ENCODE measurements around the gene EFHC1.
A peak's percentile ranks its signal among the peaks of the same experiment; 100 is the strongest.

DNA sequence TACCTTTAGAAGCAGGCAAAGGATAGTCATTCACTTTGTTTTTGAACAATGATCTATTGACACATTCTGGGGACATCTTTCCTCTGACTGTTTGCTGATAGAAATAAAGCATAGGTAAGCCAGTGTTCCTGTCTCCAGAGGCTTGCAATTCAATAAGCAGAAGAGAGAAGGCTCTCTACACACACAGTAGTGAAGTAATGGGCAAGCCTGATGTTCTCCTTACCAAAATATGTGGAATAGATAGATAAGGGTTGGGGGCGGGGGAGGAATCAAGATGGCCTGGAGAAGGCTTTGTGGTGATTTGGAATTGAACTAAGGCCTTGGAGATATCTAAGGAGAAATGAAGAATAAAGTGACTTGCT lies 30.9 kb upstream of the EFHC1 start:
- TF ChIP-seq POLR2A (IDR thresholded peaks at IDR 0.05) (no peak), CTCF (IDR thresholded peaks at IDR 0.05) (peak in 1 of 4 donors; percentile 24)
